Measurements from ENCODE around the gene PAIP2.
"Not testable (repeated sequence)": the region's sequence is repeated elsewhere in the genome, so short reads cannot be mapped to it uniquely, and the experiment has no call there.

Gene PAIP2

GRCh38 chr5:139393497-139394122 is 52.0 kb downstream of the PAIP2 start:
- no peak for DNase-seq

DNA sequence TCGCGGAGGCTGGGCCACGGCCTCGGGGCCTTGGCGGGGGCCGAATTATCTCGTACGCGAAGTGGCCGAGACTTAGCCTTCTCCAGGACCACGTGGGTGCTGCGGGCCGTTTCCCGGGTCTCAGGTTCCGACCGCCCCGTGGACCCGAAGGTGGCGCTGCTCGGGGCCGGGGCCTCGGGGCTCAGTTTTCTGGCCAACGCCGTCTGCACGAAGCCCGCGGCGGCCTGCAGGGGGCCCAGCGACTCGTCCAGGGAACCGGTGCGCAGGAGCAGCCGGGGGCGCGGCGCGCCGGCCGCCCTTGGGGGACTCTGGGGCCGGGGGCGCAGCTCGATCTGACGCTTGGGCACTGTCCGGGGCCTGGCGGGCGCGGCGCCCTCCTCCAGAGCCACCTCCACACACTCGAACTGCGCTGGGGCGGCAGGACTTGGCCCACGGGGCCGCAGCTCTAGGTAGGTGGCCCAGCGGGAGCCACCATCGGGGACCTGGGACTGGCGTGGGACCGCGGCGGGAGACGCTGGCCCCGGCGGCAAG is 52.5 kb downstream of the PAIP2 start:
- DNase-seq: peak; percentile 27

- no peak for DNase-seq
These were observed 53.3 kb downstream of the PAIP2 start, which contains the start of gene PROB1 for GRCh38 chr5:139394654-139395566. Gene PROB1 (minus strand): TSS chr5:139395104. CDS start chr5:139395081, 23 bp downstream.

GRCh38 chr5:139395844-139396640 is 54.4 kb downstream of the PAIP2 start:
- no peak for DNase-seq

GRCh38 chr5:139396691-139397090 is 55.0 kb downstream of the PAIP2 start:
- no peak for DNase-seq

DNA sequence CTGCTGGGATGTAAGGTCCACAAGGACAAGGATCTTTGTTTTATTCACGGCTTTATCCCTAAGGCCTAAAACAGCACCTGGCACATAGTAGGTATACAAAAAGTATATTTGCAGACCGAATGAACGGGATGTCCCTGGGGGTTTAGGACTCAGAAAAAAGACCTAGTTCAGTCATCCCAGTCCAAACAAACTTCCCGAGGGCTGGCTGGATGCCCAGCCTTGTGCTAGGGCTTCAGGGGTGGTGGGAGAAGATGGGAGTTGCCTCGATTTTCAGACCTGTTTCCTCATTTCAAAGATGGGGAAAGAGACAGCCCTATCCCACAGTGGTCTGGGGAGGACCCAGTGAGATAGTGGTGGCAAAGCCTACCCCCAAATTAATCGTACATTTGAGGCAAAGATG is 56.3 kb downstream of the PAIP2 start:
- DNase-seq: no peak

DNA sequence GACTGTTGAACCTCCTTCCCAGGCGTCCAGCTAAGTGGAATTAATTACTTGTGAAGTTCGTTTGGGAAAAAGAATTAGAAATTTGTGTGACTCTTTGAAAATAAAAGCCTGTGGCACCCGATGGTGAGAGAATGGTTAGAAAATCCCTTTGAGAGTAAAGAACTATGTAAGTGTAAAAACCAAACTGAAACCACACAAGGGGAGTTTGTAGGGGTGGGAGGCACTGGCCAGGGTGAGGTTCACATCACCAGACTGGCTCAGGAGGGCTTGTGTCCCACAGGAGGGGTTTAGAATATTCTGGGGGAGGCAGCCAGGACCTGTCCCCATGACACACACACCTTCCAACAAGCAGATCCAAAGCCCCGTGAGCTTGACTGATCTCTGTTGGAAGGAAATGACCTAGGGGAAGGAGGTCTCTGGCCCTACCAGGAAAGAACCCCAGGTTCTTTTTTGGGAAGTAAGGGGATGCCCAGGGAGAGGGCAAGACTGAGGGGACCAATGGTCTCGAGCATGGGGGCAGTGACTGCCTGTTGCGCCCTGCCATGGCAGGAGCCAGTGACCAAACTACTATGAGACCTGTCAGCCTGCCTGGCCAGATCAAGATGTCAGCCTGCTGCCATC is 58.0 kb downstream of the PAIP2 start:
- no peak for DNase-seq

GRCh38 chr5:139401546-139401945 is 59.9 kb downstream of the PAIP2 start:
- DNase-seq: no peak

GRCh38 chr5:139402561-139403158 is 61.0 kb downstream of the PAIP2 start:
- no peak for DNase-seq

DNA sequence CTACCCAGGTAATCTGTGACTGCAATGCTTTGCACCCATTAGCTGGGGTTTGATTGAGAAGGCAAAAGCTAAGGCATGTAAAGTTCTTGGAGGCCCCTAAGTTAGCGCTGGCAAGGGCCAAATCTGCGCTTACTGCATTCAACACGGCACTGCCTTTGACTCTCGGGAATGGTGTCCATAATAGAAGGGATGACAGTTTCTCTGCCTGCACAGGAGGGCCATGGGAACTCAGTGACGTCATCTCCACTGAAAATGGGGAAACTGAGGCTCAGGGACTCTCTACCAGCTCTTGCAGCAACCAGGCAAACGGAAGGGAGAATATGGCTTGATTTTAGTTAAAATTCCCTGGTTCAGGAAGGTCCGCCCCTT is 61.7 kb downstream of the PAIP2 start:
- DNase-seq: no peak

DNA sequence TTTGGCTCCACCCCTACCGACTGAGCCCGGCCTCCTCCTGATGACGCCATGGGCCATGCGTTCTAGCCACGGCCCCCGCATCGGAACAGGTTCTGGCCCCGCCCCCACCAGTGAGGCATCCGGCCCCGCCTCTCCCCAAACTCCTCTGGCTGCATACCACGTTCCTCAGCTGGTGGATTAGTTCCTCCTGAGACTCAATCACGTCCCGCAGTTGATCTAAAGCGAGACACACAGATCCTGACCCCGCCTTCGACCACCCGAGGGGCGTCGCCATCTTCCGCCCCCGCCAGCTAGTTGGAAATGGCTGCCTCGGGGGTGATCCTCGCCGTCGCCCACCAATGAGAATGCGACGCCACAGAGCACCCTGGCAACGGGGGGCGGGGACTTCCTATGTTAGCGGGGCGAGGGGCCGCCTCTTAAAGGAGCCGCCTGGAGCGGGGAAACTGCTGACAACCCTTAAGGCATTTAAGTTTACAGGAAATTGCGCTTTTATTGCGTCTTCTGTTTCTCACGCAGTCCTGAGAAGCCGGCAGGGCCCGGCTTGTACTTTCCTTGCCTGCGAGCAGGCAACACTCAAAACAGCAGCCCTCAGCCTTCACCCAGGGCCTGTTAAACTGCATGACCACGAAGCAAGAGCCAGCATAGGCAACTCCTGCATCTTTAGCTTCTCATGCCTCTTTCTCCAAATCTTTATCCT is 62.3 kb downstream of the PAIP2 start, which contains the start of gene SPATA24:
SPATA24 (minus strand) TSS at position 303 of the 697 bp plus-strand sequence; CDS start at position 274, 29 bp downstream.
- DNase-seq: peak; percentile 98

DNA sequence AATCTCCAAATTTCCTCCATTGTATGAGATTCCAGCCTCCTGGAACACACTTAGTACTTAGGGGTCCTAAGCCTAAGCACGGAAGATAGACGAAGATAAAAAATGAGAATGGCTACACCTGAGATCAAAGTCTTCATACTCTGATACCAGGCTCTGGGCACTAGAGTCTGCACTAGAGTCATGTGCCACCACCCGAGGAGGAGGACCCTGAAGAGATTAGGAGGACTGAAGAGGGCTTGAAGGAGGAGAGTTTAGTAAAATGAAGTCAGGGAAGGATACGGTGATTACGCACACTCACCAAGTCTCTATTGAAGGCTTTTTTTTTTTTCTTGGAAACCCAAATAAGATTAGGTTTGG is 62.8 kb downstream of the PAIP2 start:
- DNase-seq: no peak

DNA sequence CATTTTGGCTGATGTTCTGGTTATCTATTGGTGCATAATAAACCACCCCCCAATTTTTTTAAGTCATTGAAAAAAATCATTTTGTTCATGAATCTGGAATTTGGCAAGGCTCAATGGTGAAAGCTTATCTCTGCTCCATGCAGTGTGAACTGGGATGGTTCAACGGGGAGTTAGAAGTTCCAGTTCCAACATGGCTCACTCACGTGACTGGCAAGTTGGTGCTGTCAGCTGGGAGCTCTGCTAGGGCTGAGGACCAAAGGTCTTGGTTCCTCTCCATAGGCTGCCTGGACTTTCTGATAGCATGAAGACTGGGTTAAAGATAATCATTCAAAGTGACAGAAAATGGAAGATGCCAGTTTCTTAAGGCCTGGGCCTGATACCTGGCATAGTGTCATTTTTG is 65.3 kb downstream of the PAIP2 start:
- DNase-seq: no peak

DNA sequence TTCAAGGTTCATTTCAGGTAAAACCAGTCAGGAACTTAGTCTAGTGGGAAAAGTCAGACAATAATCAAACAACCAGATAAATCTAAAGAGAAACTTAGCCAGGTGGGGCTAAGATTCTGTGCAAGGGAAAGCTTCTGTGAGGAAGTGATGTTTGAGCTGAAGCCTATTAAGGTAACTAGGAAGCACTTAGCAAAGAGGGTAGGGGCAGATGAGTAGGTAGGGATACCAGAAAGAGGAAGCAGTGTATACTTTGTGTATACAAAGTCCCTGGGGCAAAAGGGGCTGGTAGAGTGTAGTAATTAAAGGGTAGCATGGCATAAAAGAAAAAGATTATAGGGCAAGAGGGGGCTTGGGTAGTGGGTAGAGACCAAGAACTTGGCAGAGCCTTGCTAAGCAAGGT is 65.9 kb downstream of the PAIP2 start:
- DNase-seq: no peak

GRCh38 chr5:139408191-139408590 is 66.5 kb downstream of the PAIP2 start:
- no peak for DNase-seq

DNA sequence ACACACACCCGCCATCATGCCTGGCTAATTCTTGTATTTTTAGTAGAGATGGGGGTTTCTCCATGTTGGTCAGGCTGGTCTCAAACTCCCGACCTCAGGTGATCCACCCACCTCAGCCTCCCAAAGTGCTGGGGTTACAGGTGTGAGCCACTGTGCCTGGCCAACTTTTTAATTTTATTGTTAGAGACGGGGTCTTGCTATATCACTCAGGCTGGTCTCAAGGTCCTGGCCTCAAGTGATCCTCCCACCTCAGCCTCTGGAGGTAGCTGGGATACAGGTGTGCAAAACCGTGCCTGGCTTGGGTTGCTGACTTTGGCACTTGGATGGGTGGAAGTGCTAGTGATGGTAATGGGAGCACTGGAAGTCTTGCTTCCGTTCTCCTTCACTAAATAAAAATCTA is 67.5 kb downstream of the PAIP2 start:
- DNase-seq: not testable (repeated sequence)

DNA sequence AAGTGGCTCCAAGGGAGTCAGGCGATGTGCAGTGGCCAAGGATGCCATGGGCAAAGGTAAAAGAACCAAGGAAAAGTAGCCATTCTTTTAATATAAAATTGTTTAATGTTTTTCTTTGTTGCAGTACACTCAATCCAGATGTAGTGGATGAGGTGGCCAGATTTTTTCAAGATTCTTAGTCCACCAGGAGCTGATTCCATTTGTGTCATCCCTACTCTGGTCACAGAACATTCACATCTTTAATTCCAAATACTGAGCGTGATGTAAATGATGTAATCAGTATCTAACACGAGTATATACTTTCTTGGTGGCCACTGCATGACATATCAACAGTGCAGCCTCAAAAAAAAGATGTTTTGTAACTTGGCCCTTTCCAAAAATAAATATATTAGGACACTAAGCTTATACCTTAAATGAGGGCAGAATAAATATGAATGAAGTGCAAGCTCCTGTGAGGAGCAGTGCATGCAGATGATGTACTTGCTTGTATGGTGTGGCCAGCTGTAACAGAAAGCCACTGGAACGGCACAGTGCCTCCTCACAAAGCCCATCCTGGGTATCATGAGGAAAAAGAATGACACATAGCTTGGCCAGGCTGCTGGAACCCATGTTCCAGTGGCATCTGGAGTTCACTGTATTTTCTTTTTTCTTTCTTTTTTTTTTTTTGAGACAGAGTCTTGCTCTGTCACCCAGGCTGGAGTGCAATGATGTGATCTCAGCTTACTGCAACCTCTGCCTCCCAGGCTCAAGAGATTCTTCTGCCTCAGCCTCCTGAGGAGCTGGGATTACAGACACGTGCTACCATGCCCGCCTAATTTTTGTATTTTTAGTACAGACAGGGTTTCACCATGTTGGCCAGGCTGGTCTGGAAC is 68.7 kb downstream of the PAIP2 start:
- no peak for DNase-seq

DNA sequence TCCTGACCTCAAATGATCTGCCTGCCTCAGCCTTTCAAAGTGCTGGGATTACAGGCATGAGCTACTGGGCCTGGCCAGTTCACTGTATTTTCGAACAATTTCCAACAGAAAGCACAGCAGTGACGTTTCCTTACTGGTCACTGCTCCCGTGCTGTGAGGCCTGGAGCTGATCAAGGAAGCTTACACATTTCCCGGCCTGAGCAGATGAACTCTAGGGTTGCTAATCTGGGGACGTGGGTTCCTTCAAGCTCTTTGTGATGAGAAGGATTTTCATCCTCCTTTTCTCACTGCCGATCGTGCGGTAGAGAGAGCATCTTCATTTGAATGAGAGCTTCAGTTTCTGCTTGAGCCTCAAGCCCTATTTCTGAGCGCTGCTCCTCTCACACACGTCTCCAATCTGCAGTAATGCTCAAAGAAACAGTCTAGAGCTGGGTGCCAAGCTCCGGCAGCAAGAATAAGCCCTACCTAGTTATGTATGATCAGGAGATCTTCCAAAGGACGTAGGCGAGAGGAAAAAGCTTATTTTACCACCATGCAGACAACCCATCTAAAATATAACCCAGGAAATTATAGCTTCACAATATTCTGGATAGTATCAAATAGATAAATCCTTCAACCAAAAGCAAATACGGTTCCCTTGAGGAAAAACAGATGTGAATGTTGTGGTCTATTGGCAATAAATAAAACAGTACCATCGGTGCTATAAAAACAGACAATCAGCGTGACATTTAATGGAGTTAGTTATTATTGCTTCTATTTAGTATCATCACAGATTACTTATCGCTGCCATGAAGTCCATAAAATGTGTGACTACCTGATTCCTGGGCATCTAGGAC is 69.6 kb downstream of the PAIP2 start:
- DNase-seq: no peak

DNA sequence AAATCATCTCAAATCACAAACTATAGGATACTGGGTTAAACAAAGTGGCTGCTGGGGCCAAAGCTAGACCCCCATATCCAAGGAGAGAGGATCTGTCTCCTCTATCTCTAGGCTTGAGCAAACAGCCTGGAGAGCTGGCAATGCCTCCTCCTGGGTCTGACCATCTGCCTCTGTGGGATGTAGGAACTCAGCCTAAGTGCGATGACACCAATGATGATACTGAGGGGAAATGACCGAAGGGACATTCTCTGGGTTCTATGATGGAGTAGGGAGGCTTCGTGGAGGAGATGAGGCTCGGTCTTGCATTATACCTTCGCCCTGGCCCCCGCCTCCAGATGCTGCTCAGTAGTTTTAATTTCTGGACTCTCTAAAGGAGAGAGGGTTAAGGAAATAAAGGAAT is 71.5 kb downstream of the PAIP2 start:
- DNase-seq: no peak

DNA sequence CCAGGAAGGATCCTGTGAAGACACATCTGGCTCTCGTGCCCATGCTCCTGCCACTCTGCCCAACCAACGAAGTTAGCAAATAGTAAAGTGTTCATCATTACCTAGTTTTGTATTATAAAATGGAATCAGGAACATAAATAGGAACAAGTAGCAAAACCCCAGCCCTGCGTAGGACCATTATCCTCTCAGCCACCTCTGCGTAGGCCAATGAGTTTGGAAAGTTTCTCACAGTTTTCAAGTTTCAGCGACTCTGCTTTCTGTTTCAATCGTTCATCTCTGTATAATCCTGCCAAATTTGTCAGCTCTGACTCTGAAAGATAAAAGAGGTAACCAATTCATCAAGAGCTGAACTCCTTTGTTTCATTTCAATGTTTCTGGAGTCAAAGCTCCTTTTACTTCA is 72.3 kb downstream of the PAIP2 start:
- DNase-seq: no peak
